Activated CD4-positive, alpha-beta T cell treated with anti-CD3 and anti-CD28 coated beads for 1 hour (primary cell): ENCODE results near the gene CIT.
"Not testable (repeated sequence)": the region's sequence is repeated elsewhere in the genome, so short reads cannot be mapped to it uniquely, and the experiment has no call there.

Experiments
- DNase-seq: peaks from one replicate; pipeline ENCODE4 v3.0.0-alpha.2; 2020

CIT gene, protein sequence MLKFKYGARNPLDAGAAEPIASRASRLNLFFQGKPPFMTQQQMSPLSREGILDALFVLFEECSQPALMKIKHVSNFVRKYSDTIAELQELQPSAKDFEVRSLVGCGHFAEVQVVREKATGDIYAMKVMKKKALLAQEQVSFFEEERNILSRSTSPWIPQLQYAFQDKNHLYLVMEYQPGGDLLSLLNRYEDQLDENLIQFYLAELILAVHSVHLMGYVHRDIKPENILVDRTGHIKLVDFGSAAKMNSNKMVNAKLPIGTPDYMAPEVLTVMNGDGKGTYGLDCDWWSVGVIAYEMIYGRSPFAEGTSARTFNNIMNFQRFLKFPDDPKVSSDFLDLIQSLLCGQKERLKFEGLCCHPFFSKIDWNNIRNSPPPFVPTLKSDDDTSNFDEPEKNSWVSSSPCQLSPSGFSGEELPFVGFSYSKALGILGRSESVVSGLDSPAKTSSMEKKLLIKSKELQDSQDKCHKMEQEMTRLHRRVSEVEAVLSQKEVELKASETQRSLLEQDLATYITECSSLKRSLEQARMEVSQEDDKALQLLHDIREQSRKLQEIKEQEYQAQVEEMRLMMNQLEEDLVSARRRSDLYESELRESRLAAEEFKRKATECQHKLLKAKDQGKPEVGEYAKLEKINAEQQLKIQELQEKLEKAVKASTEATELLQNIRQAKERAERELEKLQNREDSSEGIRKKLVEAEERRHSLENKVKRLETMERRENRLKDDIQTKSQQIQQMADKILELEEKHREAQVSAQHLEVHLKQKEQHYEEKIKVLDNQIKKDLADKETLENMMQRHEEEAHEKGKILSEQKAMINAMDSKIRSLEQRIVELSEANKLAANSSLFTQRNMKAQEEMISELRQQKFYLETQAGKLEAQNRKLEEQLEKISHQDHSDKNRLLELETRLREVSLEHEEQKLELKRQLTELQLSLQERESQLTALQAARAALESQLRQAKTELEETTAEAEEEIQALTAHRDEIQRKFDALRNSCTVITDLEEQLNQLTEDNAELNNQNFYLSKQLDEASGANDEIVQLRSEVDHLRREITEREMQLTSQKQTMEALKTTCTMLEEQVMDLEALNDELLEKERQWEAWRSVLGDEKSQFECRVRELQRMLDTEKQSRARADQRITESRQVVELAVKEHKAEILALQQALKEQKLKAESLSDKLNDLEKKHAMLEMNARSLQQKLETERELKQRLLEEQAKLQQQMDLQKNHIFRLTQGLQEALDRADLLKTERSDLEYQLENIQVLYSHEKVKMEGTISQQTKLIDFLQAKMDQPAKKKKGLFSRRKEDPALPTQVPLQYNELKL (N-terminal part only)

DNA sequence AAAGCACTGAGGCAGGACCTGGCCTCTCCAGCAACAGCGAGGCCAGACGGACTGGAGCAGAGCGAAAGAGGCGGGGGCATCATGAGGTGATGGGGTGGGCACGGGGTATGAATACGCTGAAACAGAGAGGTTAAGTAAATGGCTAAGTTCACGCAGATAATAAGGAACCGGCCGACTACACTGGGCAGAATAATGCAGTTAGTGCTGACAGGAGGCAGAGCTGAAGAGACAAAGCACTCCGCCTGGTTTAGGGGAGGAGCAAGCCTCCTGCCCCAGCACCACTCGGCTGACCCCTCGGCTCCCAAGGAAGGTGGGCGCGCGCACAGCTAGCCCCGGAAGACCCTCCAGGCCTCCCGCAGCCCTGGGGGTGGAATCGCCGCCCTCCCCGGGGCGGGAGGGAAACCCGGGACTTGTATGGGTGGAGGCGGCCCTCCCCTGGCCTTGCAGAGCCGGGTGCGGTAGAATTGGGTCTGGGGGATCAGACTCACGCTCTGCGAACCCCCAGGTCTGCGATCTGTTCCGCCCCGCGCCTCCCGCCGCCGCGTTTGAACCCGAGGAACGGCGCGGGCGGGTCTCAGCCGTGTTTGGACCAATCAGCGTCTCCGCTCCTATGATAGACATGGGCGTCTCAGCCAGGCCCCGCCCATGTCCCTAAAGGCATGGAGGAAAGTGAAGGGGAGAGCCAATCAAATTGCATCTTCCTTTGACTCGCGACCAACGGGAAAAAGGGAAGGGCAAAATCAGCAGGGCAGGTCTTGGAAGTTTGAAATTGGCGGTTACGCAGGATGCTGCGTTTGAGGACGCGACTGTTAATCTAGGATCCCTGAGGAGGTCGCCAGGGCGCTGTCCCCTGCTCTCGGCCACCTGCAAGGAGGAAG is at the start of gene CIT:
CIT (minus strand) TSS at position 560 of the 878 bp plus-strand sequence. CDS start 1,152 bp downstream, outside the sequence.
- DNase-seq, result peak; percentile 72

DNA sequence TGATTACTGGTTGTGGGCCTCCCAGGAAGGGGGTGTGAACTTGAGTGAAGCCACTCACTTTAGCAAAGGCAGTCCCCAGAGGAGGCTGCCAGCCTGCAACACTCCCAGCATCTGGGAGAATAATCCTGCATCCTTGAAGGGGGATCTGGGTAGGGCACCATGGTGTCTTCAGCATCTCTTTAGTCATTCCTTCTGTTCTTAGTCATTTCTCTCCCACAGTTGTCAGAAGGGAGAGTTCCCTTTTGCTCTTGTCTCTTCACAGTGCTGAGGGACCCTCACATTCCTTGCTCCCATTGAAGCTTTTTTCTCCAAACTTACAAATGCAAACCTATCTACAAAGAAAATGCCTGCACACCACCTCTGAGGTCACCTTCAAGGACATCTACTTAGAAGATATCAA is 48.1 kb upstream of the CIT start:
- DNase-seq, result no peak

DNA sequence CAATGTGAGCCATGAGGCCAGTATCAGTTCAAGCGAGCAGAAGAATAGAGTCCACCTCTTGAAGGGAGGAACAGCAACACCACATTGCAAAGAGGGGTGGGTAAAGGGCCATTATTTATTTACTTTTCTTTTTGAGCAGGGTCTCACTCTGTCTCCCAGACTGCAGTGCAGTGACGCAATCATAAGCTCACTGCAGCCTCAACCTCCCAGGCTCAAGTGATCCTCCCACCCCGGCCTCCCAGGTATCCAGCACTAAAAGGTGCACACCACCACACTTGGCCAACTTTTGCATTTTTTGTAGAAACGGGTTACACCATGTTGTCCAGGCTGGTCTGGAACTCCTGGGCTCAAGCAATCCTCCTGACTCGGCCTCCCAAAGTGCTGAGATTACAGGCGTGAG is 42.9 kb upstream of the CIT start:
- DNase-seq, result no peak

DNA sequence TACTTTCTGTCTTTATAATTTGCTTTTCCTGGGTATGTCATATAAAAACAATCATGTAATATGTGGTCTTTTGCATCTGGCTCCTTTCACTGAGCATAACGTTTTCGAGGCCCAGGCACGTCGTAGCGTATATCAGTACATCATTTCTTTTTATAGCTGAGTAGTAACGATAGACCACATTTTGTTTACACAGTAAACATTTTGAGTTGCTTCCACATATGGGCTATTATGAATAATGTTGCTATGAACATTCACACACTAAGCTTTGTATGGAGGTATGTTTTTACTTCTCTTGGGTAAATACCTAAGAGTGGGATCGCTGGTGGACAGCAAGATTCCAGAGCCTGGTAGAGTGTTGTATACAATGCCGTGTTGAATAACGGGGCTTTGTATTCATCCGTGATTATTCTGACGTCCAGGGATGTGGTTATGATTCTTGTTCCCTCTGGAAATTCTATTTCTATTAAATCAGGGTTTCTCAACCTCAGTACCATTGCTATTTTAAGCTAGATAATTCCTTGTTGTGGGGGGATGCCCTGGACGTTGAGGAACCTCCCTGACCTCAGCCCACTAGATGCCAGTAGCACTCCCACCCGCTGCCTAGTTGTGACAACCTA is 38.9 kb upstream of the CIT start:
- DNase-seq, result no peak

DNA sequence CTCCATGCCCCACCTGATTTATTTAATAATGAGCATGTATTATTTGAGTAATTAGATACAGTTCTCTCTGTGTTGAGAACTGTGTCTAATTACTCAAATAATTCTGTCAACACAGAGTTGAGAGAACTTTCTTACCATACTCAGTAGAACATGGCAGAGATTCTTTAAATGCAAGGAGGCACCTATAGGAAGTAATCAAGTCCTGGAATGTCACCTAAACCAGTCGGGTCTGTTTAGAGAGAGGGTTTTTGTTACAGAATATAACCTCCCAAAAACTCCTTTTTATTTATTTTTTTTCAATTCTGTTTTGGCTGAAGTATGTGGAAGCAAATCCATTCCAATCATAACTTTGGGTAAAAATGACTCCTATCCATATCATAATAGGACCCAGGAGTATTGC is 37.5 kb upstream of the CIT start:
- DNase-seq, result no peak

DNA sequence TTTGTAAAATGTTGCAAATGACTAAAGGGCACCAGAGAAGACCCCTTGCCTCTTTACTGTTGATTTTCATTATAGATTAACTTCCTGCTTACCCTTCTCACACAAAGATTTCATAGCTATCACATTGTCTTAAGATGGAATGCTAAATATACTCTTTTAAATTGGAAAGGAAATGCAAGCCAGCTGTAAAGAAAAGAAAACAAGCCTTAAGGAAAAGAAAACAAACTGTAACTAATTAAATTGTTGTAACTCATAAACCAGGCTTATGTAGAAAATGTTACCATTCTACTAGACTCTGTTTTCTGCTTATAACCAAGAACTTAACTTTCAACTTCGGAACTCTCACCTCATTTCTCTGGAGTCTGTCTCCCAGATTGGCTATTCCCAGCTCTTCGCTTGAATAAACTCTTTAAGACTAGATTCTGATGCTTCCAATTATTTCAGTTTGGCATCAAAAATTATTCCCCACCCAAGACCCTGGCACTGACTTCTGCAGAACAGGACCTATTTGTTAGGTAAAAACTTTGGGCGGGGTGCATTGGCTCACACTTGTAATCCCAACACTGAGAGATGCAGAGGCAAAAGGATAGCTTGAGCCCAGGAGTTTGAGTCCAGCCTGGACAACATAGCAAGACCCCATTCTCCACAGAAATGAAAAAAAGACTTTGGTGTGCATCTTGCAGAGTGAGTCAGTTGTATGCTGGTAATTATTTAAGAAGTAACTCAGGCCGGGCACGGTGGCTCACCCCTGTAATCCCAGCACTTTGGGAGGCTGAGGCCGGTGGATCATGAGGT is 36.6 kb upstream of the CIT start:
- no peak for DNase-seq

DNA sequence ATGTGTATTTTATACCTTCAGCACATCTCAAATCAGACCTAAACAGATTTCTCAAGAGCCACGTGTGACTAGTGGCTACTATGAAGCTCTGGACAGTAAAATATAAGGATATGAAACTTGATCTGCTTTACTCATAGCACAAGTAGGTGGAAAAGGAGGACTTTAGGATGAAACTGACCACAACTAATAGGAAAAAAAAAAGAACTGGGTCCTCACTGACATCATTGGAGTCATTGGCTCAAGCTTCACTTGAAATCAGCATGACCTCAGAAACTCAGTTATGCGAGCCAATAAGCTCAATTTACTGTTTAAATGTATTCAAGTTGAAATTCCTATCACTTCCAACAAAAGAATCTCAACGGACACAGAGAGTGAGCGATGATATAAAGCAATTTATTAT is 34.1 kb upstream of the CIT start:
- DNase-seq, result no peak

DNA sequence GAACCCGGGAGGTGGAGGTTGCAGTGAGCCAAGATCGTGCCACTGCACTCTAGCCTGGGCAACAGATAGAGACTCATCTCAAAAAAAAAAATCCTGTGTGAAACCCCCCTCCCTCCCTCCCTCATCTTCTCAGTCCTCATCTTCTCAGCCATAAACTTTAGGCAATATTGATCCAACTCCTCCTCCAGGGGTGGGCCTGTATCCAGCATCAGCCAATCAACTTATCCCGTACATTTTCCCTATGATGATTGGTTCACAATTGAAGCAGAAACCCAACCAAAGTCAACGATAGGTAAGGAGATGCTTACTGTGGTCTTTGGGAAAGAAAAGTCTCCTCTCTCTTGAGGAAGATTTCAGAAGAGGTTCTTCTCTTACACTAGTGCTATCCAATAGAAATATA is 33.5 kb upstream of the CIT start:
- no peak for DNase-seq

DNA sequence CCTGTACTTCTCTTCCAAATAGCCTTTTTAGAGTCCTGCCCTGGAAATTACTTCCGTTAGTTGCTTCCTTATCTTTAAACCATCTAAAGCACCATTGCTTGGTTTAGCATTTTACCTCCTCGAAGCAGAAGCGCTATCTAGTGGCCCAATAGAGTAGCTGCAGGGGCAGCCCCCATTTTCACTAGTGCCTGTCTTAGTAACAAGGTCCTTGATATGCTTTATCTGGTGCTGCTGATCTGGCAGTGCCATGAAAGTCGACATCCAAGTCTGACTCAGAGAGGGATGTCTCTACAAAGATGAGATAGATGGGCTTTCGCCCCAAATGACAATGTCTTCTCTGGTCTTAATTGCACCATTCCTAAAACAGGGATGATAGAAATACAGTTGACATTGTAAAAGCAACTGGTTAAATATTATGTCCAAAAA is 25.0 kb upstream of the CIT start:
- peak; percentile 49 for DNase-seq

DNA sequence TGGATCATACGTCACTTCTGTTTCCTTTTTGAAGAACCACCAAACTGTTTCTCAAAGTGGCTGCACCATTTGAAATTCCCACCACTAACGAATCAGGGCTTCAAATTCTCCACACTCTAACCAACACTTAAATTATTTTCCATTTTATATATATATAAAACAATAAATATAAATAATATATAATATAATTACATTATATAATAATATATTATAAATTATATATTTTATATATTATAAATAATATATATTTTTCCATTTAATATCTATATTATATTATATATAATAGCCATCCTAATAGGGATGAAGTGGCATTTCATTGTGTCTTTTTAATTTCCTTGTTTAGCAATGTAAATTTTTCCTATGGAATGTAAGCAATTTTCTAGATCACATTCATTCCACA is 24.6 kb upstream of the CIT start:
- DNase-seq, result no peak

DNA sequence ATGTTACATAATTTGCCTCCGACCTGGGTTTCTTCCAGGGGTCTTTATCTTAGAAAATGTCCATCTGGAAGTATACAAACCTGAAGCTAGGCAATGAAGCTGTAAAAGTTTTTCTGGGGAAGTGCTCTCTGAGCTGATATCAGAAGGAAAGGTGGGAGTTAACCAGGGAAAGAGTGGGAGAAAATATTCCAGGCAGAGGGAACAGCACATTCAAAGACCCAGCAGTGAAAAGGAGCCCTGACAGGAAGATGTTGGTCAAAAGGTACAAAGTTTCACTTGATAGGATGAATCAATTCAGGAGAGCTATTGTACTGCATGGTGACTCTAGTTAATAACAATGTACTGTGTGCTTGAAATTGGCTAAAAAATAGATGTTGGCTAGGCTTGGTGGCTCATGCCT is 17.8 kb upstream of the CIT start:
- DNase-seq, result no peak

DNA sequence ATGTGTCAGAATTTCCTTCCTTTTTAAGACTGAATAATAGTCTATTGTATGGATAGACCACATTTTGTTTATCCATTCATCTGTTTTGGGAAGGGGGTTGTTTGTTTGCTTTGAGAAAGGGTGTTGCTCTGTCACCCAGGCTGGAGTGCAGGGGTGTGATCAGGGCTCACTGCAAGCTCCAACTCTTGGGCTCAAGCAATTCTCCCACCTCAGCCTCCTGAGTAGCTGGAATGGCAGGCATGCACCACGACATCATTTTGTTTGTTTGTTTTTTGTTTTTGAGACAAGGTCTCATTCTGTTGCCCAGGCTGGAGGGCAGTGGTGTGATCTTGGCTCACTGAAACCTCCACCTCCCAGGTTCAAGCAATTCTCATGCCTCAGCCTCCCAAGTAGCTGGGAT is 15.5 kb upstream of the CIT start:
- DNase-seq, result not testable (repeated sequence)

DNA sequence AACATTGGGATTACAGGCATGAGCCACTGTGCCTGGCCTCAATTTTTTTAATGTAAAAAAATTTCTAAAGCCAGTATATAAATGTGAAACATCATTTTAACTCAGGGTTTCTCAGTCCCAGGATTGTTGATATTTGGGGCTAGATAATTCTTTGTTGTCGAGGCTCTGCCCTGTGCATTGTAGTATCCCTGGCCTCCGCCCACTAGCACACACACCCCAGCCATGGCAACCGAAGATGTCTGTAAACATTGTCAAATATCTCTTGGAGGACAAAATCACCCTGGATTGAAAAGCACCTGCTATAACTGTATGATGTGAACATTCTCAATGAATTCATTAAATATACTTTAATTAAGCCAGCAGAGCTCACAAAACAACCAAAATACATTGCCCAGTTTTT is 8.4 kb upstream of the CIT start:
- DNase-seq, result no peak

DNA sequence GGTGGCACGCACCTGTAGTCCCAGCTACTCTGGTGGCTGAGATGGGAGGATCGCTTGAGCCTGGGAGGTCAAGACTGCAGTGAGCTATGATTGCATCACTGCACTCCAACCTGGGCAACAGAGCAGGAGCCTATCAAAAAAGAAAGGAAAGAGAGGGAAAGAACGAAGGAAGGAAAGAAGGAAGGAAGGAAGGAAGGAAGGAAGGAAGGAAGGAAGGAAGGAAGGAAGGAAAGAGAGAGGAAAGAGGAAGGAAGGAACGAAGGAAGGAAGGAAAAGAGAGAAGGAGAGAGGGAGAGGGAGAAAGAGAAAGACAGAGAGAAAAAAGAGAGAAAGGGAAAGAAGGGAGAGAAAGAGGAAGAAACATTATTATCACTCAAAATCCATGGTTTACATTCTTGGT is 6.7 kb upstream of the CIT start:
- DNase-seq, result not testable (repeated sequence)

DNA sequence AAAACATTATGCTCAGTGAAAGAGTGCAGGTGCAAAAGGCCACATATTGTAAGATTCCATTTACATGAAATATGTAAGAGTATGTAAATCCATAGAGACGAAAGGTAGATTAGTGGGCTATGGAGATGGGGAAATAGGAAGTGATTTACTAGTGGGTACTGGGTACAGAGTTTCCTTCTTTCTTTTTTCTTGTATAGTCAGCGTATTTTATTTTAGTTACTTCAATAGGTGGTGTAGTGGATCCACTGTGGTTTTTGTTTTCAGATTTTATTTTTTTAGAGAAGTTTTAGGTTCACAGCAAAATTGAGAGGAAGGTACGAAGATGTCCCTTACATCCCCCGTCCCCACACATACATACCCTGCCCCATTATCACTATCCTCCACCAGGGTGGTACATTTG is 6.1 kb upstream of the CIT start:
- no peak for DNase-seq

DNA sequence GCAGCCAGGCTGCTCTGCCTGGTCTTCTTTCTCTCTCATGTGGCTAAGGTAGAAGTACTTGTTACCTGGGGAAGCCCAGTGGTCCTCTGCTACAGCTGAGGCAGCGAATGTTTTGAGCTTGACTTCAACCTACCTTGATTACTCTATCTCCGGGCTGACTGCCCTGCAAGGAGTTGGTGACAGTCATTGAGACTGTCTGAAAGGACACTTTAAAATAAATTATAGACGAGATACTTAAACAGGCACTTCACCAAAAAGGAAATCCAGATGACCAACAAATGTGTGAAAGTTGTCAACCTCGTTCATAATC is 474 bp upstream of the CIT start:
- no peak for DNase-seq

DNA sequence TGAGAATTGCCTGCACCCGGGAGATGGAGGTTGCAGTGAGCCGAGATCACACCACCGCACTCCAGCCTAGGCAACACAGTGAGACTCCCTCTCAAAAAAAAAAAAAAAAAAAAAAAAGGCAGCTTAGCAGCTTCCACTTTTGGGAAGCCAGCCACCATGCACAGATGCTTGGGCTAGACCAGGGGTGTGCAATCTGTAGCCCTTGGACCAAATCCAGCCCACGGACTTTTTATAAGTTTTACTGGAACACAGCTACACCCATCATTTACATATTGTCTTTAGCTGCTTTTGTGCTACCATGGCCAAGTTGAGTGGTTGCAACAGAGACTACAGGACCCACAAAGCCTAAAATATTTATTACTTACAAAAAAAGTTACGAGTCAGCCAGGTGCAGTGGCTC is 6.7 kb downstream of the CIT start:
- DNase-seq, result no peak

DNA sequence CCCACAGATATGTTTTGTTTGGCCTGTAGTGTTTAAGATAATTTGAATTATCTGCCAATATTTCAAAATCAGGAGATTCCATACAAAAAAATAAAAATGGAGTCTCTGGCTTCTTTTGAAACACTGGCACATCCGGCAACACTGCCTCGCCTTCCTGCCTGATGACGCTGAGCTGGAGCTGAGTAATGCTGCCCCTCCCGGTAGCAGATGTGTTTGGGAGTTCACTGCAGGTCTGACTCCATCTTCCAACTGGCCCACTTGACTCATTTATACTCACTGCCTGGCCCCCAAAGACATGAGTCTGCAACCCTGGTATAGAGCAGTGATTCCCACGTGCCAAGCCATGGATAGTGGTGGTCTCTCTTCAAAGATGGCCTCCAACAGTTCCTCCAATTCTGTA is 7.4 kb downstream of the CIT start:
- no peak for DNase-seq

DNA sequence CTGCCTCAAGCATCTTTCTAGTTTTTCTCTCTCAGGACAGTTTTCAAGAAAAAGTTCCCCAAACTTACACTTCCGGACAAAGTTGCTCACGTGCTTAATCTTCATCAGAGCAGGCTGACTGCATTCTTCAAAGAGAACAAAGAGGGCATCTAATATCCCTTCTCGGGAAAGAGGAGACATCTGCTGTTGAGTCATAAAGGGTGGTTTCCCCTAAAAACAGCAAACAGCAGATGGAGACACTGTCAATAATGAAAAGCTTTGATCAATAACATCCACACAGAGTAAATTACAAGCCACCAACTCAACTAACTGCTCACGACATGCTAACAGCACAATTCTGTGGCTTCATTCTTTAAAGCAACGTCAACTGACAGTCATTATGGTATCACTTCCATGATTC is 8.1 kb downstream of the CIT start:
- DNase-seq, result no peak

DNA sequence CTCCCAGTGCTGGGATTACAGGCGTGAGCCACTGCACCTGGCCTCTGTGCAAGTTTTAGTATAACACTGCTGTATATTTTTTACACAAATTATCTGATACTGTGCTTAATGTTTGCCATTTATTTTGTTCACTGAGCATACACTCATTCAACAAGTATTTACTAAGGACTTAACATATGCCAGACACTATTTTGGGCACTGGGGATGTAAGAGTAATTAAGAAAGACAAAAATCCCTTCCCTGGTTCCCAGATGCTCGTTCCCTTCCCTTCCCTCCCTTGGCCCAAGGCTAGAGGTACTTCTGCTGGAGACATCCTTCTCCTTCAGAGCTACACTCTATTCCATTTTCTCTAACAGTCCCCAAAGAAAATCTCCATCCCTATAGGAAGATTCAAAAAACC is 12.5 kb downstream of the CIT start:
- DNase-seq, result no peak

DNA sequence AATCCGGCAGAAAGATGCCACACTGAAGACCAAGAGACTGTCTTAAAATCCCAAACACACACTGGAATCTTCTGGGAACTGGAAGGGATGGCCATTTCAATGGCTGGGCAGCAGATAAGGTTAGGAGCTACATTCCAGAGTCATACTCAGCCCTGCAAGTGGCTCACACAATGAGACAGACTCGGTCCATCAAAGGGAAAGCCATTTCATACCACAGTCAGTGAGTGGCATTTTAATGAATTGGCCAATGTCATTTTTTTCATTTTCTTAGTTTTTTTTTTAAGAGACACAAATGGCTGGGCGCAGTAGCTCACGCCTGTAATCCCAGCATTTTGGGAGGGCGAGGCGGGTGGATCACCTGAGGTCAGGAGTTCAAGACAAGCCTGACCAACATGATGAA is 17.9 kb downstream of the CIT start:
- DNase-seq, result no peak
